Ishikawa (cell line): ENCODE data around the gene PARD3B.

ENCODE experiments used
- EP300 ChIP-seq: IDR thresholded peaks from 2 replicates; pipeline ENCODE4 v1.6.1; 2012; ENCODE audit warnings: borderline replicate concordance
- YY1 ChIP-seq: IDR thresholded peaks from 2 replicates; pipeline ENCODE4 v1.6.1; 2012; ENCODE audit warnings: low read depth

DNA sequence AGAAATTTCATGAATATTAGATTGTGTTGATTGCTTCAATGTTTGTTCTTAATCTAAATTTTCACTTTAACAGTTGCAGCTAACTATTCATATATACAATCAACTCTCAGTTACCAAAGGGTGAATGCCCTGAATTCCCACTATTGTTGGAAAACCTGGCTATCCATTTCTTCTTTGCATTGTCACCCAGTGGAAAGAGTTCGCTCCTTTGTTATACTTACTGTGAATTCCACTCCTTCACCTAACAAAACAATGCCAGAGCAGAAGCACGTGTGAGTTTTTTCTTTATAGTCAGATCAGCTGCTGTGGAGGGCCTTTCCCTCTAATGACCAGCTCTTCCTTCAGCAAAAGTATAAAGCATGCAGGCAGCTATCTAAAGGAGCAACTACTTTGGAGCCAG is 727.9 kb downstream of the PARD3B start:
- no peak for TF ChIP-seq YY1
- no peak for TF ChIP-seq EP300
